Muscle layer of duodenum (tissue), 2 donors: ENCODE data around the gene LRRC45.
A peak's percentile ranks its signal among the peaks of the same experiment; 100 is the strongest.
"Not testable (repeated sequence)": the region's sequence is repeated elsewhere in the genome, so short reads cannot be mapped to it uniquely, and the experiment has no call there.

Source experiments
- H3K27ac ChIP-seq: one replicate; pipeline ENCODE4 v1.7.0; 2013; ENCODE audit warnings: mild to moderate bottlenecking, low read length
- H3K27me3 ChIP-seq: one replicate; pipeline ENCODE4 v1.7.0; 2013; ENCODE audit warnings: low read depth, mild to moderate bottlenecking, control low read depth, low read length
- H3K36me3 ChIP-seq, 2 donors: one replicate each; pipeline ENCODE4 v1.7.0; 2013; ENCODE audit warnings: low read length in 2 of 2, control low read depth in 1 of 2, mild to moderate bottlenecking in 1 of 2; ENCODE audit not compliant: insufficient read depth in 2 of 2, control insufficient read depth in 1 of 2
- H3K4me1 ChIP-seq, 2 donors: one replicate each; pipeline ENCODE4 v1.7.0; 2013; ENCODE audit warnings: low read length in 2 of 2, mild to moderate bottlenecking in 2 of 2, control low read depth in 1 of 2, moderate library complexity in 1 of 2; ENCODE audit not compliant: insufficient read depth in 2 of 2, control insufficient read depth in 1 of 2
- H3K4me3 ChIP-seq, 2 donors: one replicate each; pipeline ENCODE4 v1.7.0; 2013; ENCODE audit warnings: low read length in 2 of 2, low read depth in 1 of 2, mild to moderate bottlenecking in 1 of 2
- H3K9me3 ChIP-seq, 2 donors: one replicate each; pipeline ENCODE4 v1.7.0; 2013; ENCODE audit warnings: low read length in 2 of 2, control low read depth in 1 of 2, mild to moderate bottlenecking in 1 of 2; ENCODE audit not compliant: control insufficient read depth in 1 of 2
- donor health status: healthy.

LRRC45 gene

DNA sequence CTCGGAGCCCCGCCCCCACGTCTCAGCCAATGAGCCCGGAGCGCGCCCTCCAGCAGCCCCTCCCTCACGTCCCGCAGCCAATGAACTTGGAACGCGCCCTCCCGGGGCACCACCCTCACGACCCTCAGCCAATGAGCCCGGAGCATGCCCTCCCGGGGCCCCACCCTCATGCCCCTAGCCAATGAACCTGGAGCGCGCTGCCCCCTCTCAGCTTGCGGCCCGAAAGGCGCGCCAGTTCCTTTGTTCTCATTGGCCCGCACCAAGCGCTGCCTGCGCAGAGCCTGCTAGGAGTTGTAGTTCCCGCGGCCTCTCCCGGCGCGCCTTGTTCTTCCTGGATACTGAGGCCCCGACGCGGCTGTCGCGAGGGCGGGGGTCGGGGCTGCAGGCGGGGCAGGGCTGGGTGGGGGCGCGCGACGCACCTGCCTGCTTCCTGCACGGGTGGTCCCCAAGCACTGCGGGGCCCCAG lies at the start of gene LRRC45:
TSS of gene LRRC45 (plus strand) at position 325 of the 466 bp plus-strand sequence. CDS start 339 bp downstream, outside the sequence.
- Histone ChIP-seq H3K9me3 (no peaks in the 10 kb centered on the region), H3K36me3 (peaks cover 0 to 11% of the 10 kb centered on the region in 2 donors), H3K4me1 (peaks cover 12 to 28% of the 10 kb centered on the region in 2 donors), H3K4me3 (peak within 1 kb of the TSS; percentile 74 to 75), H3K27me3 (no peaks in the 10 kb centered on the region), H3K27ac (no peak within 1 kb of the TSS)

DNA sequence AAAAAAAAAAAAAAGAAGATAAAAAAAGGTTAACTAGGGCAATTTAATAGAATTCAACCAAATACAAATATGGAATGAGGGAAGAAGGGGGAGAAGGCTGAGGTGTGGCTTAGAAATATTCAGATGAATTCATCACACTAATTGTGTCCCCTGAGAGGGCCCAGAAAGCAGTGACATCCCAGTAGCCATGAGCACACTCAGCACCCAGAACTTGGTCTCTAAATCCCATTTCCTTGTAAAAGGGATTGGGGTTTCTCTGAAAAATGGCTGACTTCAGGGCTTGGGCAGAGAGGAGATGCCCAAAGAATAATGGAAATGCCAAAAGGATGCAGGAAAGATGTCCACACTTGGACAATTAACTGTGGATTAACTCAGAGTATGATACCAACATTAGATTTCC lies 49.7 kb upstream of the LRRC45 start:
- H3K4me3 ChIP-seq: no peak overlapping the region
- no peaks in the 10 kb centered on the region for H3K36me3 ChIP-seq
- H3K4me1 ChIP-seq: peaks cover 0 to 12% of the 10 kb centered on the region in 2 donors
- no peaks in the 10 kb centered on the region for H3K27me3 ChIP-seq
- H3K27ac ChIP-seq: no peak overlapping the region
- H3K9me3 ChIP-seq: no peaks in the 10 kb centered on the region

DNA sequence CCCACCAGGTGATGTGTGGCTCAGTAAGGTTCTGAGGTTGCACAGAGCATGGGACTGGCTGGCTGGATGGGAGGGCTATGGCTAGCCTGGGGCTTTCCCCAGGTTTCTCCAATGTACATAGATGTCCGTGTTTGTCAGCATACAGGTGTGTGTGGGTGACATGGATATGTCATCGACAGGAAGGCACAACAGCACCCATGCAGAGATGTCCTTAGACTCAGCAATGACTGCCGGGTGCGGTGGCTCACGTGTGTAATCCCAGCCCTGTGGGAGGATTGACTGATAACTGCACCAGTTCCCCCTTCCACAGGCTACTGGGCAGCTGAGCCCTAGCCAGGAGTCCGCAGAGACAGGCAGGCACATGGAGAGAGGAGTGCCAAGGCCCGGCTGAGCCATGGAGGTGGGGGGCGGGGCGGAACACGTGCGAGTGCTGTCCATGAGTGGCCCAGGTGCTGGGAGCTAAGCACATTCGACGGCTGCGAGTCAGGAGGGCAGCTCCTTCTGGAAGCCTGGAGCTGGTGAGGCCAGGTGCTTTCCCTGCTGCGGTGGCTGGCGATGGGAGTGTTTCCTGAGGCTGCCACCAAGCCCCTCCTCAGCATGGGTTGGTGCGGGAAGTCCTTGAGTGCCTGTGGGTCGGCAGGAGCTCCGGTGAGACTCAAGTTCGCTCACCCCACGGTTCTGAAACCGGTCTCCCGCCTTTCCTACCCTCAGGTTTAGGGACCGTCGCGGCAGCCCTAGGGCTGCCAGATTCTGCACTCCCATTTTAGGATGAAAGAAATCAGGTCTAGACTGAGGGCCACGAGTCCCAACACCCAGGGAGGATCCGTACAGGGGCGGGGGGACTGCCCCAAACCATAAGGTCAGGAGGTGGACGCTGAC lies 46.5 kb upstream of the LRRC45 start:
- Histone ChIP-seq H3K4me1 (peaks cover 0 to 10% of the 10 kb centered on the region in 2 donors), H3K9me3 (no peaks in the 10 kb centered on the region), H3K36me3 (peaks cover 0 to 3% of the 10 kb centered on the region in 2 donors), H3K4me3 (peak overlapping the region; percentile 72 to 78), H3K27me3 (no peaks in the 10 kb centered on the region), H3K27ac (peak overlapping the region; percentile 56)

DNA sequence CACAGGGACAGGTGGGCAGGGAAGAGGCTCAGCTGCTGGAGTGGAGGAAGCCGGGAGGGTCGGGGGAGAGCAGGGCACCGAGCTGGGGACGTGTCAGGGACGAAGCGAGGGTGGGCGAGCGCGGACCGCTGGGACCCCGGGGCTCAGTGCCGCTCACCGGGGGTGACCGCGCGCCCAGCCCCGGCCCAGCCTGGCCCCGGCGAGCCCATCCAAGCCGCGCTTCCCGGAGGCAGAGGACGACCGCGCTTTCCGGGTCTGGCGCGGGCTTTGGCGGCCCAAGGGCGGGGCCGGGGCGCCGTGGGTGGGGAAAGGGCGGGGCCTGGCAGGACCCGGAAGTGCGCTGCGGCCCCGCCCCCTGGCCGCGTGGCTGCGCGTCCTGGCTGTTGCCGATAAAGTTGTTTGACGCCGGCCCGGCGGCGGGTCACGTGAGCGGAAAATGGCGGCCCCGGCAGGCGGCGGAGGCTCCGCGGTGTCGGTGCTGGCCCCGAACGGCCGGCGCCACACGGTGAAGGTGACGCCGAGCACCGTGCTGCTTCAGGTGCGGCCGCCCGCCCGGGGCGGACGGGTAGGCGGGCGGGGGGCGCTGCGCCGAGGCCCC lies 45.8 kb upstream of the LRRC45 start, which contains the start of gene ASPSCR1:
TSS of gene ASPSCR1 (plus strand) at position 419 of the 598 bp plus-strand sequence. CDS start at position 437, 18 bp downstream.
- Histone ChIP-seq H3K4me3 (peak within 1 kb of the TSS; percentile 72 to 78), H3K4me1 (peaks cover 0 to 10% of the 10 kb centered on the region in 2 donors), H3K36me3 (peaks cover 0 to 3% of the 10 kb centered on the region in 2 donors), H3K27ac (peak within 1 kb of the TSS; percentile 56), H3K27me3 (no peaks in the 10 kb centered on the region), H3K9me3 (no peaks in the 10 kb centered on the region)

DNA sequence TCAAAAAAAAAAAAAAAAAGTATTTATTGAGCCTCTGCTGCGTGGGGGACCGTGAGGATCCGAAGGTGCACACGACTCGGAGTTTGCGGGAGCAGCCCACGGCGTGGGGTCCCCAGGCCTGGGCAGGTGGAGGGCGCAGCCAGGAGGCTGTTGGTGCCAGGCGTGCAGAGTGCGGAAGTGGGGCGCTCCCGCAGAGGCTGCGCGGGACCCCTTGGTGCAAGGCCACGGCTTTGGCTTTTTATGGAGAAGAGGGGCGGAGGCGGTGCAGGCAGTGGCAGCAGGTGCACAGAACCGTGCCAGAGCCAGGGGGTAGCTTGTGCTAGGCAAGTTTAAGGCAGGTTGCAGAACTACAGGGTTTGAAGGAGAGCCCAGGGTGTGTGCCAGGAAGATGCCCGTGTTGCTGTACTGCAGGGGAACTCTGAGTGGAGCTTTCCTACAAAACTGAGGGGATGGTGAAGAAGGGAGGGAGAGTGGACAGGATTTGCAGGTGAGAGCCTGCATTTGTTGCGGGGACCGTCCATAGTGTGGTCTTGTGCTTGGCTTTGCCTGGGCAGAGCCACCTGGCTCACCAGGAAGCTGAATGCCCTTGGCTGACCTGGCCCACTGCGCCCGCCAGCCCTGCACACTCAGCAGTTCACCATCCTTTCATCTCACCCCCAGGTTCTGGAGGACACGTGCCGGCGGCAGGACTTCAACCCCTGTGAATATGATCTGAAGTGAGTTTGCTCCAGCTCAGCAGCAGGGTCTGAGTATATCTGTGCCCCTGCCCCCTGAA lies 44.4 kb upstream of the LRRC45 start:
- no peak overlapping the region for H3K27ac ChIP-seq
- H3K9me3 ChIP-seq: no peaks in the 10 kb centered on the region

DNA sequence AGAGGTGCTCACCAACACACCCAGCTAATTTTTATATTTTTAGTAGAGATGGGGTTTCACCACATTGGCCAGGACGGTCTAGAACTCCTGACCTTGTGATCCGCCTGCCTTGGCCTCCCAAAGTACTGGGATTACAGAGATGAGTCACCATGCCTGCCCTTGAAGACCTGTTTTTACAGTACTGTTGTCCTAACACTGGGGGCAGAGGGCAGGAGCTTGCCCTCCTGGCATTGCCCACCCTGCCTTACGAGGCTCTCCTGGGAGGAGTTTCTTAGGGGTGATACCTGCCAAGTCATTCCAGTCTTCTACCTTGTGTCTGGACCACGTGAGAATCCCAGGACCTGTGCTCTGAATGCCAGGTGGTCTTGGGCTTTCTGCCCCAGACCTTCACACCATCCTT lies 43.0 kb upstream of the LRRC45 start:
- Histone ChIP-seq H3K27me3 (no peaks in the 10 kb centered on the region), H3K4me1 (peaks cover 0 to 10% of the 10 kb centered on the region in 2 donors), H3K9me3 (no peaks in the 10 kb centered on the region), H3K27ac (no peak overlapping the region), H3K36me3 (peaks cover 2 to 15% of the 10 kb centered on the region in 2 donors), H3K4me3 (no peak overlapping the region)

More for the DNA sequence above, 44.4 kb upstream of the LRRC45 start:
- peaks cover 0 to 10% of the 10 kb centered on the region in 2 donors for H3K4me1 ChIP-seq
- H3K36me3 ChIP-seq: peaks cover 0 to 6% of the 10 kb centered on the region in 2 donors
- H3K27me3 ChIP-seq: no peaks in the 10 kb centered on the region
- peak overlapping the region; percentile 11 to 78 for H3K4me3 ChIP-seq

DNA sequence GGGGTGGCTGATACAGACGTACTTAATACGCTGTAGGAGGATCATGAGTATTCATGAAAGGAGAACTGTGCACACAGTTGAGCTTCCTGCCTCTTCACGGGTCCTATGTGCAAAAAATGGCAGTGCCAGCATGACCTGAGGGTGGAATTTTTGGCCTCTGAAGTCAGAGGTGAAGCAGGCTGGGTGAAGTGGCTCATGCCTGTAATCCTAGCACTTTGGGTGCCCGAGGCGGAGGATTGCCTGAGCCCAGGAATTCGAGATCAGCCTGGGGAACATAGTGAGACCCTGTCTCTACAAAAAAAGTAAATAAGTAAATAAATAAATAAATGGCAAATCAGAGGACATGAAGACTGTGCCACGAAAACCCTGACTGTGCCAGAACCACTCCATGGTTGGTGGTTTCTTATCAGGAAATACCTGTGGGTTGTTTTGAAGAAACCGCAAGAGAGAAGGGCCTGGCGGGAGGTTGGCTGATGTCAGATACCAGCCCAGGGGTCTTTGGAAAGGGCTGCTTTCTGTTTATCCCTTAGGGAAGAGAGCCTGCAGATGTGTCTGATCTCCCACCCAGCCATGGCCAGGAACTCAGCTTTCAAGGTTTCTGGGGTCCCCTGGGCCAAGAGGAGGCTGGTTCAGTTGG lies 42.3 kb upstream of the LRRC45 start:
- H3K4me3 ChIP-seq: no peak overlapping the region
- H3K27me3 ChIP-seq: no peaks in the 10 kb centered on the region
- peaks cover 0 to 10% of the 10 kb centered on the region in 2 donors for H3K4me1 ChIP-seq
- H3K27ac ChIP-seq: no peak overlapping the region
- peaks cover 9 to 22% of the 10 kb centered on the region in 2 donors for H3K36me3 ChIP-seq
- no peaks in the 10 kb centered on the region for H3K9me3 ChIP-seq

DNA sequence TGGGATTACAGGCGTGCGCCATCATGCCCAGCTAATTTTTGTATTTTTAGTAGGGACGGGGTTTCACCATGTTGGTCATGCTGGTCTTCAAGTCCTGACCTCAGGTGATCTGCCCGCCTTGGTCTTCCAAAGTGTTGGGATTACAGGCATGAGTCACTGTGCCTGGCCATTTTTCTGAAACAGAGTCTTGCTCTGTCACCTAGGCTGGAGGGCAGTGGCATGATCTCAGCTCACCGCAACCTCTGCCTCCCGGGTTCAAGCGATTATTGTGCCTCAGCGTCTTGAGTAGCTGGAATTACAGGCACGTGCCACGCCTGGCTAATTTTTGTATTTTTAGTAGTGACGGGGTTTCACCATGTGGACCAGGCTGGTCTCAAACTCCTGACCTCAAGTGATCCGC lies 41.6 kb upstream of the LRRC45 start:
- H3K4me3 ChIP-seq: not testable (repeated sequence)
- peaks cover 9 to 27% of the 10 kb centered on the region in 2 donors for H3K36me3 ChIP-seq

DNA sequence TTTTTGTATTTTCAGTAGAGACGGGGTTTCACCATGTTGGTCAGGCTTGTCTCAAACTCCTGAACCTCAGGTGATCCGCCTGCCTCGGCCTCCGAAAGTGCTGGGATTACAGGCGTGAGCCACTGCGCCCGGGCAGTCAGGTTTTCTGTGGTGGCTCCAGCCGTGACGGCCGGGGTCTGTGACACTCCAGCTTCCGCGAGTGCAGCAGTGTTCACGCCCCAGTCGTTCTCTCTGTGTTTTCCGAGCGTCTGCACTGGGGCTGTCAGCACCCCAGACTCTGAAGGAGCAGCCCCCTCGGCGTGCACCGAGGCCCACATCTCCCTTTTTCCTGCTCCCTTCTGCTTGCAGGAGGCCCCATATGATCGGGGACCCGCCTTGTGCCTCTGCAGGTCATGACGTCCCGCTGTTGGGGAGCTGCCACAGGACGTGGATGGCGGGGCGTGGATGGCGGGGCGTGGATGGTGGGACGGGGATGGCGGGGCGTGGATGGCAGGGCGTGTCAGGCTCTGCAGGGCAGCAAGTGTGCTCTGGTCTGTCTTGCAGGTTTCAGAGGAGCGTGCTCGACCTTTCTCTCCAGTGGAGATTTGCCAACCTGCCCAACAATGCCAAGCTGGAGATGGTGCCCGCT lies 40.0 kb upstream of the LRRC45 start:
- Histone ChIP-seq H3K4me1 (peaks cover 0 to 5% of the 10 kb centered on the region in 2 donors), H3K4me3 (no peak overlapping the region), H3K36me3 (peaks cover 9 to 40% of the 10 kb centered on the region in 2 donors), H3K27ac (no peak overlapping the region), H3K9me3 (no peaks in the 10 kb centered on the region), H3K27me3 (no peaks in the 10 kb centered on the region)

More for the DNA sequence above, 41.6 kb upstream of the LRRC45 start:
- not testable (repeated sequence) for H3K9me3 ChIP-seq, H3K27ac ChIP-seq, H3K4me1 ChIP-seq, H3K27me3 ChIP-seq

DNA sequence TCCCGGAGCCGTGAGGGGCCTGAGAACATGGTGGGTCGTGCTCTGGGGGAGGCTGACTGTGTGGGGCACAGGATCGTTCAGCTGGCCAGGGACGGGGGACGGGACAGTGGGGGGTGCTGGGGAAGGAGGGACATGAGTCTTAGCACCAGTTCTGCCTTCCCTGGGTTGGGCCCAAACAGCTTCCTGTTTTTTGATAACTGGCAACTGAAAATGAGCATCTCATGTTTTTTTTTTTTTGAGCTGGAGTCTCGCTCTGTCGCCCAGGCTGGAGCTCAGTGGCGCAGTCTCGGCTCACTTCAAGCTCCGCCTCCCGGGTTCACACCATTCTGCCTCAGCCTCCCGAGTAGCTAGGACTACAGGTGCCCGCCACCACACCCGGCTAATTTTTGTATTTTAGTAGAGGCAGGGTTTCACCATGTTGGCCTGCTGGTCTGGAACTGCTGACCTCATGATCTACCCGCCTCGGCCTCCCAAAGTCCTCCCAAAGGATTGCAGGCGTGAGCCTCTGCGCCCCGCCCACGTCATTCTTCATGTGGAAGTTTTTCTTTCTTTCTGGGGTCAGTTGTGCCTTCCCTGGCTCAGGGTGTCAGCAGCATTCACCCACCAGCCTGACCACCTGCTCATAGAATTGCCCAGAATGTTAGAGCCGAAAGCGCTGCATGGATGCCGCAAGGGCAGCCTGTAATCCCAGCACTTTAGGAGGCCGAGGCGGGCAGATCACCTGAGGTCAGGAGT lies 39.3 kb upstream of the LRRC45 start:
- Histone ChIP-seq H3K36me3 (peaks cover 9 to 40% of the 10 kb centered on the region in 2 donors), H3K9me3 (no peaks in the 10 kb centered on the region), H3K27me3 (no peaks in the 10 kb centered on the region), H3K4me1 (no peaks in the 10 kb centered on the region), H3K4me3 (no peak overlapping the region), H3K27ac (no peak overlapping the region)
